HepG2 (cell line): ENCODE results near the gene IL1RAPL2. TPM values are rescaled to one million over a fixed set of nuclear protein-coding genes. Genes with fewer than 3 reads are reported as not detected.

Experiments used
- ATAC-seq: fragments of 200-7000 bp; cut with Tn5 transposase; 3 replicates; pipeline ENCODE4 v1.9.1; 2020; ENCODE audit warnings: mild to moderate bottlenecking, moderate library complexity
- BruUV-seq: library from RNA; stranded (reverse); fragments of 400-500 nt; replicated peaks from 2 replicates; lab custom pipeline; 2021; lab: Mats Ljungman, UMichigan
- CTCF ChIA-PET: fragments of 300-600 bp; formaldehyde crosslinking; extraction: SDS; loops from one replicate; lab custom pipeline; 2021; ENCODE audit warnings: low total read pairs, inconsistent platforms, low intra/inter-chr PET ratio; lab: Yijun Ruan, JAX
- POLR2A ChIA-PET: fragments of 350-600 bp; sonication (Branson Sonifier 250); formaldehyde crosslinking; loops from one replicate; lab custom pipeline; 2020; ENCODE audit warnings: antibody characterized with exemption, inconsistent platforms; lab: Yijun Ruan, JAX
- DNase-seq: peaks from one replicate; pipeline ENCODE4 v3.0.0-alpha.2; 2015; ENCODE audit warnings: low spot score
- FAIRE-seq: peaks from 3 replicates; lab custom pipeline; 2011; peaks lifted over from hg19 to GRCh38; lab: Jason Lieb, UNC
- H2AFZ ChIP-seq: one replicate; pipeline ENCODE4 v1.6.1; 2011; ENCODE audit warnings: low read length, inconsistent platforms
- H3K27ac ChIP-seq: fragments of 300-600 bp; 3 replicates; pipeline ENCODE4 v1.8.0; 2011; ENCODE audit warnings: mixed run types, mild to moderate bottlenecking, mixed read lengths, low read length, inconsistent platforms; ENCODE audit not compliant: insufficient read depth; ENCODE audit errors: extremely low read length
- H3K27me3 ChIP-seq, 2 experiments: fragments of 200-600 bp in 1 of 2; 2 replicates in 1 of 2; 3 replicates in 1 of 2; pipeline versions ENCODE4 v1.6.0 to v1.8.0; 2011; ENCODE audit warnings: low read length in 2 of 2, mild to moderate bottlenecking in 2 of 2, moderate library complexity in 2 of 2, inconsistent platforms in 1 of 2; ENCODE audit not compliant: insufficient read depth in 2 of 2, control insufficient read depth in 1 of 2
- H3K36me3 ChIP-seq, 2 experiments: fragments of 200-600 bp in 1 of 2; replicated peaks in 1 of 2; 2 replicates in 1 of 2; 3 replicates in 1 of 2; pipeline versions ENCODE4 v1.5.1 to v1.8.0; 2011; ENCODE audit warnings: low read length in 2 of 2, inconsistent platforms in 1 of 2; ENCODE audit not compliant: insufficient read depth in 2 of 2, control insufficient read depth in 1 of 2
- H3K4me1 ChIP-seq: 2 replicates; pipeline ENCODE4 v1.5.1; 2012; ENCODE audit warnings: low read length, inconsistent platforms; ENCODE audit not compliant: insufficient read depth
- H3K4me2 ChIP-seq: 2 replicates; pipeline ENCODE4 v1.6.0; 2011; ENCODE audit warnings: low read depth, low read length, inconsistent platforms
- H3K4me3 ChIP-seq, 3 experiments: fragments of 200-600 bp in 1 of 3; sonication (generic), shearing (Covaris generic) in 1 of 3; replicated peaks in 1 of 3; 2 replicates each; pipeline ENCODE4 v1.5.1; 2011 to 2016; ENCODE audit warnings: low read length in 3 of 3, inconsistent platforms in 2 of 3, low read depth in 2 of 3, mild to moderate bottlenecking in 2 of 3, control low read depth in 1 of 3, mixed read lengths in 1 of 3; ENCODE audit not compliant: insufficient read depth in 1 of 3
- H3K79me2 ChIP-seq: one replicate; pipeline ENCODE4 v1.6.1; 2011; ENCODE audit warnings: low read length, inconsistent platforms; ENCODE audit not compliant: insufficient read depth
- H3K9ac ChIP-seq: 2 replicates; pipeline ENCODE4 v1.6.0; 2011; ENCODE audit warnings: mild to moderate bottlenecking, low read depth, low read length, inconsistent platforms; ENCODE audit not compliant: insufficient read depth
- H3K9me3 ChIP-seq: 2 replicates; pipeline ENCODE4 v1.5.1; 2012; ENCODE audit warnings: mild to moderate bottlenecking, low read length
- H4K20me1 ChIP-seq: 2 replicates; pipeline ENCODE4 v1.6.0; 2011; ENCODE audit warnings: inconsistent platforms, mild to moderate bottlenecking, low read length, moderate library complexity; ENCODE audit not compliant: insufficient read depth
- EHMT2 ChIP-seq: fragments of 200-600 bp; sonication (generic); IDR thresholded peaks from 2 replicates; pipeline ENCODE4 v1.7.0; 2017; ENCODE audit warnings: antibody characterized with exemption, low read depth, low read length, borderline replicate concordance
- FOSL2 ChIP-seq: sonication (generic); formaldehyde crosslinking; IDR thresholded peaks from 2 replicates; pipeline ENCODE4 v1.4.0; 2020; ENCODE audit warnings: missing genetic modification reagents
- GPN1 ChIP-seq: sonication (generic); formaldehyde crosslinking; IDR thresholded peaks from 2 replicates; pipeline ENCODE4 v1.5.1; 2020; ENCODE audit warnings: missing genetic modification reagents, borderline replicate concordance
- HOXA7 ChIP-seq: sonication (generic); formaldehyde crosslinking; IDR thresholded peaks from 2 replicates; pipeline ENCODE4 v1.8.1; 2022; ENCODE audit warnings: mild to moderate bottlenecking, missing genetic modification reagents, moderate library complexity
- MED1 ChIP-seq: sonication (generic); formaldehyde crosslinking; IDR thresholded peaks from 2 replicates; pipeline ENCODE4 v1.4.0; 2020; ENCODE audit warnings: missing genetic modification reagents
- RBAK ChIP-seq: sonication (generic); formaldehyde crosslinking; IDR thresholded peaks from 2 replicates; pipeline ENCODE4 v1.5.1; 2020; ENCODE audit warnings: mild to moderate bottlenecking, missing genetic modification reagents
- TOPORS ChIP-seq: sonication (generic); formaldehyde crosslinking; IDR thresholded peaks from 2 replicates; pipeline ENCODE4 v1.8.0; 2023; ENCODE audit warnings: mild to moderate bottlenecking, missing genetic modification reagents
- ZFP41 ChIP-seq: sonication (generic); formaldehyde crosslinking; IDR thresholded peaks from 2 replicates; pipeline ENCODE4 v1.4.0; 2020; ENCODE audit warnings: mild to moderate bottlenecking, missing genetic modification reagents, borderline replicate concordance
- ZNF251 ChIP-seq: sonication (generic); formaldehyde crosslinking; IDR thresholded peaks from 2 replicates; pipeline ENCODE4 v1.9.0; 2021; ENCODE audit warnings: mild to moderate bottlenecking, missing genetic modification reagents
- ZSCAN30 ChIP-seq: sonication (generic); formaldehyde crosslinking; IDR thresholded peaks from 2 replicates; pipeline ENCODE4 v1.5.0; 2020; ENCODE audit warnings: mild to moderate bottlenecking, missing genetic modification reagents
- WGBS: methylation state at CpG from one replicate; pipeline ENCODE4 v1.1.6; 2017; ENCODE audit warnings: low lambda C conversion rate; 5-methylcytosine and 5-hydroxymethylcytosine counted together
- in situ Hi-C: cut with HindIII; loops from 2 replicates; pipeline ENCODE4 v1.10.0; 2017; ENCODE audit warnings: low pct_unique_long_range_greater_than_20kb; ENCODE audit not compliant: extremely low pct_ligation_motif_present
- intact Hi-C: fragments of 100-400 bp; cut with micrococcal nuclease; formaldehyde crosslinking; loops from one replicate; pipeline ENCODE4 v1.10.0; 2022; ENCODE audit not compliant: unreplicated experiment
- polyA plus RNA-seq, 8 experiments: library from polyadenylated mRNA; depleted of rRNA in 3 of 8; stranded (reverse) in 7 of 8; unstranded in 1 of 8; fragments of >200 nt; fragmentation: Illumina TruSeq in 4 of 8; extraction: Trizol in 4 of 8; gene quantifications; 2 replicates each; pipeline versions ENCODE4 v1.2.1 to v1.2.3, GENCODE V29; 2011 to 2016; ENCODE audit warnings: low read depth in 4 of 8, missing spikeins in 1 of 8, mixed read lengths in 1 of 8; ENCODE audit not compliant: insufficient read depth in 1 of 8
- total RNA-seq, 5 experiments: library from RNA; depleted of rRNA; stranded (reverse); fragments of >200 nt; fragmentation: Illumina TruSeq; extraction: Trizol; gene quantifications; 2 replicates each; pipeline ENCODE4 v1.2.3, GENCODE V29; 2016; ENCODE audit warnings: low read depth in 1 of 5
- TF ChIP-seq, protein P1 (sequence below): sonication (generic); formaldehyde crosslinking; IDR thresholded peaks from 2 replicates; pipeline ENCODE4 v1.4.0; 2020; ENCODE audit warnings: missing genetic modification reagents, borderline replicate concordance
- TF ChIP-seq, protein P2 (sequence below): sonication (generic); formaldehyde crosslinking; IDR thresholded peaks from 2 replicates; pipeline ENCODE4 v1.4.0; 2020; ENCODE audit warnings: missing genetic modification reagents
- TF ChIP-seq, protein P3 (sequence below): sonication (generic); formaldehyde crosslinking; IDR thresholded peaks from 2 replicates; pipeline ENCODE4 v1.4.0; 2020; ENCODE audit warnings: missing genetic modification reagents, borderline replicate concordance
- TF ChIP-seq, protein P4 (sequence below): IDR thresholded peaks from 2 replicates; pipeline ENCODE4 v1.6.1; 2016; ENCODE audit warnings: missing compliant biosample characterization, missing genetic modification reagents, borderline replicate concordance

The IL1RAPL2 gene
- total and polyA plus RNA-seq, 2 of the 13 experiments (the other 11 are each of a cell fraction or from before 2014, with no cell fraction given), result not detected

DNA sequence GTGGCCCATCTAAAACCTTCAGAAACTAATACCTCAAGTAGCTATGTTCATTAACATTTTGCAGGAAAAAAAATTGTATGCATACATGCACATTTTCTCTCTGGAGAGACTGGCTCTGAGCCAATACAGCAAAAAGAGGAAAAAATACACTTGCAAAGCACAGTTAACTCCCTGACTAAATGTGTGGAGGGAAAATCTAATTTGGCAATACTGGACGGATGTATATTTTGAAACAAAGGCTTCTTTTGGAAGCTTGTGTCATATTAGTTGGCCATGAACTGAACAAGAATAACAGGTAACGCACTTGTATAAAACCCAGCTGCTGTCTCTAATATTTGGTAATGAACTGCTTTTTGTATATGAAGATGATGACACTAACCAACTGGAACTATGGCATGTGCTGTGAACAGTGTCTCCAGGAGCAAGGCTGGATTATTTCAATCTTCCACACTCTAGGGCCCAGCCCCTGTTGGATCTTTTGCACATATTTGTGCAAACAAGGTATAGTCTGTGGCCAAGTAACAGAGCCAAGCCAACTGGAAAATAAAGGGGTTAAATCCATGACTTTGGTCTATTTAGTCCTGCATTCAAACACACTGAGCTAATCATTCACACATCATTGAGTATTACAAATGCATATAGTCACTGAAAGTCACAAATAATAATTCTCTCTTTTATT is 1188.4 kb downstream of the IL1RAPL2 start (continued):
- no peak for TF ChIP-seq TOPORS (CRISPR knock-in tag)
- TF ChIP-seq HOXA7 (CRISPR knock-in tag), result no peak
- TF ChIP-seq, protein P1, sequence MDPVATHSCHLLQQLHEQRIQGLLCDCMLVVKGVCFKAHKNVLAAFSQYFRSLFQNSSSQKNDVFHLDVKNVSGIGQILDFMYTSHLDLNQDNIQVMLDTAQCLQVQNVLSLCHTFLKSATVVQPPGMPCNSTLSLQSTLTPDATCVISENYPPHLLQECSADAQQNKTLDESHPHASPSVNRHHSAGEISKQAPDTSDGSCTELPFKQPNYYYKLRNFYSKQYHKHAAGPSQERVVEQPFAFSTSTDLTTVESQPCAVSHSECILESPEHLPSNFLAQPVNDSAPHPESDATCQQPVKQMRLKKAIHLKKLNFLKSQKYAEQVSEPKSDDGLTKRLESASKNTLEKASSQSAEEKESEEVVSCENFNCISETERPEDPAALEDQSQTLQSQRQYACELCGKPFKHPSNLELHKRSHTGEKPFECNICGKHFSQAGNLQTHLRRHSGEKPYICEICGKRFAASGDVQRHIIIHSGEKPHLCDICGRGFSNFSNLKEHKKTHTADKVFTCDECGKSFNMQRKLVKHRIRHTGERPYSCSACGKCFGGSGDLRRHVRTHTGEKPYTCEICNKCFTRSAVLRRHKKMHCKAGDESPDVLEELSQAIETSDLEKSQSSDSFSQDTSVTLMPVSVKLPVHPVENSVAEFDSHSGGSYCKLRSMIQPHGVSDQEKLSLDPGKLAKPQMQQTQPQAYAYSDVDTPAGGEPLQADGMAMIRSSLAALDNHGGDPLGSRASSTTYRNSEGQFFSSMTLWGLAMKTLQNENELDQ, result no peak
- TF ChIP-seq ZNF251, result no peak
- no peak for TF ChIP-seq RBAK
- no peak for TF ChIP-seq GPN1 (CRISPR knock-in tag)
- no peak for TF ChIP-seq FOSL2 (CRISPR knock-in tag)
- TF ChIP-seq EHMT2, result no peak
- TF ChIP-seq, protein P2, sequence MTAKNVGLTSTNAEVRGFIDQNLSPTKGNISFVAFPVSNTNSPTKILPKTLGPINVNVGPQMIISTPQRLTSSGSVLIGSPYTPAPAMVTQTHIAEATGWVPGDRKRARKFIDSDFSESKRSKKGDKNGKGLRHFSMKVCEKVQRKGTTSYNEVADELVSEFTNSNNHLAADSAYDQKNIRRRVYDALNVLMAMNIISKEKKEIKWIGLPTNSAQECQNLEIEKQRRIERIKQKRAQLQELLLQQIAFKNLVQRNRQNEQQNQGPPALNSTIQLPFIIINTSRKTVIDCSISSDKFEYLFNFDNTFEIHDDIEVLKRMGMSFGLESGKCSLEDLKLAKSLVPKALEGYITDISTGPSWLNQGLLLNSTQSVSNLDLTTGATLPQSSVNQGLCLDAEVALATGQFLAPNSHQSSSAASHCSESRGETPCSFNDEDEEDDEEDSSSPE, result no peak
- TF ChIP-seq ZFP41 (CRISPR knock-in tag), result no peak

DNA sequence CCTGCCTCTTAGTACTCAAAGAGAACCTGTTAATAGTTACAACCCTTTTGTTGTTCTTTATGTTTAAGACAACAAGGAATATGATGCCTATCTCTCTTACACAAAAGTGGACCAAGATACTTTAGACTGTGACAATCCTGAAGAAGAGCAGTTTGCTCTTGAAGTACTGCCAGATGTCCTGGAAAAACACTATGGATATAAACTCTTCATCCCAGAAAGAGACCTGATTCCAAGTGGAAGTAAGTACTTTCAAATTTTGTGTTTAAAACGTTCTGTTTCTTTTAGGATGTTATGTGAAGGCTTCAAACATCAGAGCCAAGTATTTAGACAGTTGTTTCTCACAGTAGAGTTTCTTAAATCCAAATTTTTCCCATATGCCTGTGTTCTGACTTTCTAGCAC is 1189.1 kb downstream of the IL1RAPL2 start:
- 0% methylated on average over 1 of the region's 1 CpG for WGBS
- no TSS peak for BruUV-seq
- FAIRE-seq (no peak), ATAC-seq (no peak), DNase-seq (no peak)
- intact Hi-C loops, result no loop called here
- Histone ChIP-seq H3K9me3 (no peaks in the 10 kb centered on the region), H2AFZ (no peak overlapping the region), H3K9ac (no peak overlapping the region), H4K20me1 (no peaks in the 10 kb centered on the region), H3K79me2 (no peaks in the 10 kb centered on the region), H3K36me3 (no peaks in the 10 kb centered on the region), H3K4me1 (no peaks in the 10 kb centered on the region), H3K27ac (no peak overlapping the region), H3K4me2 (no peak overlapping the region), H3K4me3 (no peak overlapping the region), H3K27me3 (no peaks in the 10 kb centered on the region)
- in situ Hi-C loops, result no loop called here
- CTCF ChIA-PET, result no interaction called here
- POLR2A ChIA-PET, result no interaction called here
- TF ChIP-seq MED1 (CRISPR knock-in tag), result no peak
- no peak for TF ChIP-seq ZSCAN30 (CRISPR knock-in tag)
- TF ChIP-seq, protein P3, sequence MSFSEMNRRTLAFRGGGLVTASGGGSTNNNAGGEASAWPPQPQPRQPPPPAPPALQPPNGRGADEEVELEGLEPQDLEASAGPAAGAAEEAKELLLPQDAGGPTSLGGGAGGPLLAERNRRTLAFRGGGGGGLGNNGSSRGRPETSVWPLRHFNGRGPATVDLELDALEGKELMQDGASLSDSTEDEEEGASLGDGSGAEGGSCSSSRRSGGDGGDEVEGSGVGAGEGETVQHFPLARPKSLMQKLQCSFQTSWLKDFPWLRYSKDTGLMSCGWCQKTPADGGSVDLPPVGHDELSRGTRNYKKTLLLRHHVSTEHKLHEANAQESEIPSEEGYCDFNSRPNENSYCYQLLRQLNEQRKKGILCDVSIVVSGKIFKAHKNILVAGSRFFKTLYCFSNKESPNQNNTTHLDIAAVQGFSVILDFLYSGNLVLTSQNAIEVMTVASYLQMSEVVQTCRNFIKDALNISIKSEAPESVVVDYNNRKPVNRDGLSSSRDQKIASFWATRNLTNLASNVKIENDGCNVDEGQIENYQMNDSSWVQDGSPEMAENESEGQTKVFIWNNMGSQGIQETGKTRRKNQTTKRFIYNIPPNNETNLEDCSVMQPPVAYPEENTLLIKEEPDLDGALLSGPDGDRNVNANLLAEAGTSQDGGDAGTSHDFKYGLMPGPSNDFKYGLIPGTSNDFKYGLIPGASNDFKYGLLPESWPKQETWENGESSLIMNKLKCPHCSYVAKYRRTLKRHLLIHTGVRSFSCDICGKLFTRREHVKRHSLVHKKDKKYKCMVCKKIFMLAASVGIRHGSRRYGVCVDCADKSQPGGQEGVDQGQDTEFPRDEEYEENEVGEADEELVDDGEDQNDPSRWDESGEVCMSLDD, result no peak
- TF ChIP-seq, protein P4, sequence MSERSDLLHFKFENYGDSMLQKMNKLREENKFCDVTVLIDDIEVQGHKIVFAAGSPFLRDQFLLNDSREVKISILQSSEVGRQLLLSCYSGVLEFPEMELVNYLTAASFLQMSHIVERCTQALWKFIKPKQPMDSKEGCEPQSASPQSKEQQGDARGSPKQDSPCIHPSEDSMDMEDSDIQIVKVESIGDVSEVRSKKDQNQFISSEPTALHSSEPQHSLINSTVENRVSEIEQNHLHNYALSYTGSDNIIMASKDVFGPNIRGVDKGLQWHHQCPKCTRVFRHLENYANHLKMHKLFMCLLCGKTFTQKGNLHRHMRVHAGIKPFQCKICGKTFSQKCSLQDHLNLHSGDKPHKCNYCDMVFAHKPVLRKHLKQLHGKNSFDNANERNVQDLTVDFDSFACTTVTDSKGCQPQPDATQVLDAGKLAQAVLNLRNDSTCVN, result no peak
